CD4-positive, alpha-beta memory T cell (primary cell): ENCODE measurements around the gene GH2. TPM values are rescaled to one million over a fixed set of nuclear protein-coding genes. Genes with fewer than 3 reads are reported as not detected.
"Not testable (repeated sequence)": the region's sequence is repeated elsewhere in the genome, so short reads cannot be mapped to it uniquely, and the experiment has no call there.

Experiments used
- CTCF ChIA-PET: fragments of 350-600 bp; sonication (Branson Sonifier 250); formaldehyde crosslinking; loops from one replicate; lab custom pipeline; 2021; ENCODE audit warnings: inconsistent platforms; ENCODE audit not compliant: partially characterized antibody; lab: Charles Lee
- POLR2A ChIA-PET: fragments of 350-600 bp; sonication (Branson Sonifier 250); formaldehyde crosslinking; loops from one replicate; lab custom pipeline; 2021; ENCODE audit not compliant: partially characterized antibody; lab: Charles Lee
- DNase-seq, 5 donors: peaks; one replicate each; pipeline versions ENCODE4 v3.0.0 to v3.0.0-alpha.2; 2020 to 2022; ENCODE audit warnings: mixed read lengths in 1 of 5
- H3K27ac ChIP-seq: one replicate; pipeline ENCODE4 v1.7.0; 2013; ENCODE audit warnings: low read depth, low read length
- H3K27me3 ChIP-seq: 2 replicates; pipeline ENCODE4 v1.7.0; 2013; ENCODE audit warnings: mild to moderate bottlenecking, low read length, moderate library complexity; ENCODE audit not compliant: insufficient read depth
- H3K36me3 ChIP-seq: 2 replicates; pipeline ENCODE4 v1.7.0; 2013; ENCODE audit warnings: mild to moderate bottlenecking, low read length, moderate library complexity; ENCODE audit not compliant: insufficient read depth
- H3K4me1 ChIP-seq: 2 replicates; pipeline ENCODE4 v1.7.0; 2013; ENCODE audit warnings: mild to moderate bottlenecking, low read length, moderate library complexity; ENCODE audit not compliant: insufficient read depth
- H3K4me3 ChIP-seq, 2 donors: one replicate each; pipeline ENCODE4 v1.7.0; 2013; ENCODE audit warnings: low read length in 2 of 2, mild to moderate bottlenecking in 1 of 2
- H3K9me3 ChIP-seq, 2 donors: one replicate each; pipeline ENCODE4 v1.7.0; 2013; ENCODE audit warnings: low read length in 2 of 2, control low read depth in 1 of 2; ENCODE audit not compliant: control insufficient read depth in 1 of 2
- H3K27ac Mint-ChIP-seq, 7 donors: one replicate each; pipeline ENCODE4 v1.8.0; 2020 to 2021; ENCODE audit warnings: mixed read lengths in 7 of 7, mild to moderate bottlenecking in 6 of 7, inconsistent platforms in 3 of 7, moderate library complexity in 3 of 7
- H3K27me3 Mint-ChIP-seq, 2 donors: one replicate each; pipeline ENCODE4 v1.8.0; 2020 to 2021; ENCODE audit warnings: mixed read lengths in 2 of 2
- H3K36me3 Mint-ChIP-seq, 2 donors: one replicate each; pipeline ENCODE4 v1.8.0; 2020 to 2021; ENCODE audit warnings: mixed read lengths in 2 of 2, inconsistent platforms in 1 of 2, mild to moderate bottlenecking in 1 of 2
- H3K4me1 Mint-ChIP-seq, 4 donors: one replicate each; pipeline ENCODE4 v1.8.0; 2020 to 2021; ENCODE audit warnings: mixed read lengths in 4 of 4, mild to moderate bottlenecking in 1 of 4
- H3K4me3 Mint-ChIP-seq, 8 donors: one replicate each; pipeline ENCODE4 v1.8.0; 2020 to 2021; ENCODE audit warnings: mixed read lengths in 8 of 8, mild to moderate bottlenecking in 7 of 8, moderate library complexity in 6 of 8, inconsistent platforms in 3 of 8
- H3K9me3 Mint-ChIP-seq, 8 donors: one replicate each; pipeline ENCODE4 v1.8.0; 2020 to 2021; ENCODE audit warnings: mixed read lengths in 8 of 8, mild to moderate bottlenecking in 5 of 8, inconsistent platforms in 3 of 8, moderate library complexity in 1 of 8
- intact Hi-C: fragments of 100-400 bp; cut with micrococcal nuclease; formaldehyde crosslinking; loops from one replicate; pipeline ENCODE4 v1.15.1; 2023
- polyA plus RNA-seq, 2 donors: library from polyadenylated mRNA; unstranded; fragments of 300-500 nt; fragmentation: Illumina TruSeq; gene quantifications; one replicate each; pipeline ENCODE4 v1.2.3, GENCODE V29; 2021
- total RNA-seq, 2 experiments: library from RNA; stranded (reverse); gene quantifications; one replicate each; pipeline ENCODE4 v1.2.3, GENCODE V29; 2021

The GH2 gene
- total and polyA plus RNA-seq, 4 experiments from 2014 or later: not detected

GRCh38 chr17:63874693-63875092 is 7.1 kb downstream of the GH2 start:
- H3K27ac ChIP-seq, H3K9me3 Mint-ChIP-seq, H3K27me3 Mint-ChIP-seq, intact Hi-C loops, H3K36me3 ChIP-seq, DNase-seq, H3K4me3 Mint-ChIP-seq, H3K4me1 Mint-ChIP-seq, H3K27me3 ChIP-seq, H3K36me3 Mint-ChIP-seq, H3K9me3 ChIP-seq, POLR2A ChIA-PET, H3K4me1 ChIP-seq, H3K4me3 ChIP-seq, H3K27ac Mint-ChIP-seq: not testable (repeated sequence)
- CTCF ChIA-PET: interaction anchor here (0.6 to 1.8 kb wide), 3 partner anchors 9 to 244 kb away, joined by 3 read pairs; no protein-coding TSS in a partner anchor

GRCh38 chr17:63874061-63874626 is 7.6 kb downstream of the GH2 start:
- H3K27me3 ChIP-seq, H3K27me3 Mint-ChIP-seq, H3K36me3 Mint-ChIP-seq, POLR2A ChIA-PET, DNase-seq, H3K9me3 Mint-ChIP-seq, H3K4me3 Mint-ChIP-seq, intact Hi-C loops, H3K36me3 ChIP-seq, H3K4me3 ChIP-seq, H3K27ac ChIP-seq, H3K27ac Mint-ChIP-seq, H3K9me3 ChIP-seq, H3K4me1 Mint-ChIP-seq, H3K4me1 ChIP-seq: not testable (repeated sequence)
- CTCF ChIA-PET: interaction anchor here (0.8 to 1.8 kb wide), 2 partner anchors 8 to 14 kb away, joined by 3 read pairs; no protein-coding TSS in a partner anchor

DNA sequence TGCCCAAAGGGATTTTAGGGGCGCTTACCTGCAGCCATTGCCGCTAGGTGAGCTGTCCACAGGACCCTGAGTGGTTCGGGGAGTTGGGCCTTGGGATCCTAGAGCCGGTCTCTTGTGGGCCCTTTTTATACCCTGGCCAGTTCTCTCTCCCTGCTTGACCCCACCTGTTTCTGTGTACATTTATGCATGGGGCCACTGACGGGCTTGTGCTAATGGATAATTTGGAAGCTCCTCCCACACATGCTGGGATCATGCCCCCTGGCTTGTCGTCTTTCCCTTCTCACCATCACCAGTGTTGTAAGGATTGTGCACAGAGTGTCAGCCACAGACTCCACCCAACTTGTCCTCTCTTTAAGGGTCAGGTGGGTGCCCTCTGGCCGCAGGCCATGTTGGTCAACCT is 8.2 kb downstream of the GH2 start, which contains the start of gene CSH2:
Gene CSH2, minus strand, starts transcription at position 101 of the 400 bp plus-strand sequence. Its CDS starts 63 bp downstream, at position 38.
- H3K4me1 ChIP-seq, H3K27me3 ChIP-seq, H3K4me3 Mint-ChIP-seq, H3K36me3 Mint-ChIP-seq, H3K9me3 ChIP-seq, H3K4me1 Mint-ChIP-seq, H3K27ac Mint-ChIP-seq, H3K4me3 ChIP-seq, H3K27ac ChIP-seq, POLR2A ChIA-PET, H3K9me3 Mint-ChIP-seq, H3K36me3 ChIP-seq, intact Hi-C loops, DNase-seq, H3K27me3 Mint-ChIP-seq: not testable (repeated sequence)
- CTCF ChIA-PET: interaction anchor here (1.8 kb wide), 1 partner anchor 13 kb away, joined by 3 read pairs; no protein-coding TSS in a partner anchor

DNA sequence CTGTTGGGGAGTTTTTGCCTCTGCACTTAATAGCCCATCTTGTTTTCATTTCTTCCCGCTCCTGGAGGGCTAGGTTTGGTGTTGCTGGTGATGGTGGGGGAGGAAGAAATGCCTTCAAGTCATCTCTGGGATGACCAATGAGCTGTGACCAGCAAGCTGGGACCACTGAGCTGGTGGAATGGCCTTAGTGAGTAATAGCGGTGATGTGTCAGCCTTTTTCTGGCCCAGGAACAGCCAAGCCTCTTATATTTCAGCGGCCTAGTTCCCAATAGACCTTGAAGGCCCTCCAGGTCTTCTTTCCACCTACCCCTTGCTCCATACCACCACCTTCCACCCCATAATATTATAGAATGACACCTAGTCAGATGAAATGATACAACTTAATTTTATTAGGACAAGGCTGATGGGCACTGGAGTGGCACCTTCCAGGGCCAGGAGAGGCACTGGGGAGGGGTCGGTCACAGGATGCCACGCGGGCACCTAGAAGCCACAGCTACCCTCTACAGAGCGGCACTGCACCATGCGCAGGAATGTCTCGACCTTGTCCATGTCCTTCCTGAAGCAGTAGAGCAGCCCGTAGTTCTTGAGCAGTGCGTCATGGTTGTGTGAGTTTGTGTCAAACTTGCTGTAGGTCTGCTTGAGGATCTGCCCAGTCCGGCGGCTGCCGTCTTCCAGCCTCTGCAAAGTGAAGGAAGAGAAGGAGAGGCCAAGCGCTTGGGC is 9.9 kb downstream of the GH2 start:
- H3K27me3 Mint-ChIP-seq, H3K9me3 Mint-ChIP-seq, H3K27ac ChIP-seq, intact Hi-C loops, DNase-seq, H3K4me1 ChIP-seq, H3K27ac Mint-ChIP-seq, H3K36me3 Mint-ChIP-seq, H3K4me1 Mint-ChIP-seq, H3K4me3 Mint-ChIP-seq, CTCF ChIA-PET, H3K27me3 ChIP-seq, H3K36me3 ChIP-seq, POLR2A ChIA-PET, H3K9me3 ChIP-seq, H3K4me3 ChIP-seq: not testable (repeated sequence)

GRCh38 chr17:63870292-63870665 is 11.5 kb downstream of the GH2 start:
- H3K27ac ChIP-seq, H3K4me3 Mint-ChIP-seq, POLR2A ChIA-PET, H3K36me3 Mint-ChIP-seq, intact Hi-C loops, H3K9me3 ChIP-seq, H3K27me3 Mint-ChIP-seq, H3K36me3 ChIP-seq, H3K4me1 Mint-ChIP-seq, H3K4me1 ChIP-seq, H3K27me3 ChIP-seq, DNase-seq, H3K4me3 ChIP-seq, H3K27ac Mint-ChIP-seq, H3K9me3 Mint-ChIP-seq: not testable (repeated sequence)
- CTCF ChIA-PET: interaction anchor here (0.8 to 1.5 kb wide), 3 partner anchors 9 to 40 kb away, joined by 3 to 5 read pairs (median 3); partner anchors contain the start of gene CSHL1

- CTCF ChIA-PET: interaction anchor here (0.8 to 1.5 kb wide), 5 partner anchors 9 to 41 kb away, joined by 3 to 5 read pairs (median 3); partner anchors contain the start of gene CSHL1
- H3K27me3 ChIP-seq, H3K4me3 Mint-ChIP-seq, DNase-seq, POLR2A ChIA-PET, intact Hi-C loops, H3K36me3 ChIP-seq, H3K9me3 Mint-ChIP-seq, H3K4me1 Mint-ChIP-seq, H3K4me3 ChIP-seq, H3K9me3 ChIP-seq, H3K36me3 Mint-ChIP-seq, H3K27ac ChIP-seq, H3K27me3 Mint-ChIP-seq, H3K4me1 ChIP-seq, H3K27ac Mint-ChIP-seq: not testable (repeated sequence)
Measured at GRCh38 chr17:63869491-63870291, 12.1 kb downstream of the GH2 start.

- H3K36me3 Mint-ChIP-seq, H3K27me3 ChIP-seq, H3K27me3 Mint-ChIP-seq, DNase-seq, H3K36me3 ChIP-seq, H3K4me3 ChIP-seq, H3K4me3 Mint-ChIP-seq, H3K4me1 Mint-ChIP-seq, H3K9me3 Mint-ChIP-seq, H3K9me3 ChIP-seq, H3K27ac ChIP-seq, intact Hi-C loops, POLR2A ChIA-PET, H3K4me1 ChIP-seq: not testable (repeated sequence)
- H3K27ac Mint-ChIP-seq: peak overlapping the region in 1 of 7 donors; percentile 9
- CTCF ChIA-PET: interaction anchor here (0.8 to 3.8 kb wide), 10 partner anchors 15 to 45 kb away, joined by 3 to 22 read pairs (median 3); partner anchors contain the start of genes CSHL1 and GH2
Measured at GRCh38 chr17:63866625-63867024, 15.1 kb downstream of the GH2 start.
